HepG2 (cell line): ENCODE results near the gene SLC25A45. TPM values are rescaled to one million over a fixed set of nuclear protein-coding genes. Genes with fewer than 3 reads are reported as not detected.
A peak's percentile ranks its signal among the peaks of the same experiment; 100 is the strongest.

Source experiments
- ADNP ChIP-seq: sonication (generic); formaldehyde crosslinking; IDR thresholded peaks from 2 replicates; pipeline ENCODE4 v1.4.0; 2020; ENCODE audit warnings: missing genetic modification reagents
- CBX2 ChIP-seq, 2 experiments: fragments of 200-600 bp in 1 of 2; sonication (generic); formaldehyde crosslinking in 1 of 2; IDR thresholded peaks; 2 replicates each; pipeline versions ENCODE4 v1.7.0 to v1.8.1; 2018 to 2022; ENCODE audit warnings: low read depth in 2 of 2, low read length in 1 of 2, mild to moderate bottlenecking in 1 of 2, missing genetic modification reagents in 1 of 2
- ERF ChIP-seq: IDR thresholded peaks from 2 replicates; pipeline ENCODE4 v1.6.1; 2018; ENCODE audit warnings: missing biosample characterization, missing genetic modification reagents
- GTF3A ChIP-seq: sonication (generic); formaldehyde crosslinking; conservative IDR thresholded peaks from 2 replicates; pipeline ENCODE4 v1.4.0; 2020; ENCODE audit warnings: mild to moderate bottlenecking, missing genetic modification reagents
- IRF2 ChIP-seq: IDR thresholded peaks from 2 replicates; pipeline ENCODE4 v1.6.1; 2018; ENCODE audit warnings: missing genetic modification reagents, missing compliant biosample characterization
- KDM2A ChIP-seq: sonication (generic); formaldehyde crosslinking; IDR thresholded peaks from 2 replicates; pipeline ENCODE4 v1.4.0; 2020; ENCODE audit warnings: low read depth, missing genetic modification reagents, borderline replicate concordance
- MIER2 ChIP-seq: IDR thresholded peaks from 2 replicates; pipeline ENCODE4 v1.6.1; 2016; ENCODE audit warnings: missing biosample characterization, missing genetic modification reagents
- NFE2L1 ChIP-seq: sonication (generic); formaldehyde crosslinking; IDR thresholded peaks from 2 replicates; pipeline ENCODE4 v1.4.0; 2020; ENCODE audit warnings: missing genetic modification reagents, mild to moderate bottlenecking, borderline replicate concordance
- PATZ1 ChIP-seq: sonication (generic); formaldehyde crosslinking; IDR thresholded peaks from 2 replicates; pipeline ENCODE4 v1.4.0; 2020; ENCODE audit warnings: missing genetic modification reagents
- POLR2AphosphoS2 ChIP-seq: IDR thresholded peaks from 2 replicates; pipeline ENCODE4 v1.6.1; 2011; ENCODE audit warnings: low read depth, low read length, improper control_type of control experiment
- SALL1 ChIP-seq: sonication (generic); formaldehyde crosslinking; IDR thresholded peaks from 2 replicates; pipeline ENCODE4 v1.8.0; 2022; ENCODE audit warnings: mild to moderate bottlenecking, missing genetic modification reagents
- SNAI1 ChIP-seq: sonication (generic); formaldehyde crosslinking; IDR thresholded peaks from 2 replicates; pipeline ENCODE4 v1.5.0; 2020; ENCODE audit warnings: mild to moderate bottlenecking, missing genetic modification reagents, borderline replicate concordance
- SNRNP70 ChIP-seq: fragments of 200-400 bp; formaldehyde crosslinking; IDR thresholded peaks from 2 replicates; pipeline ENCODE4 v1.6.1; 2017; ENCODE audit warnings: mild to moderate bottlenecking, low read depth, low read length, moderate library complexity
- SOX6 ChIP-seq, 2 experiments: fragments of 450-650 bp in 1 of 2; sonication (generic) in 1 of 2; formaldehyde crosslinking in 1 of 2; IDR thresholded peaks; 2 replicates each; pipeline versions ENCODE4 v1.4.0 to v1.6.1; 2017 to 2020; ENCODE audit warnings: antibody characterized with exemption in 1 of 2, mild to moderate bottlenecking in 1 of 2, missing genetic modification reagents in 1 of 2
- TFDP2 ChIP-seq: sonication (generic); formaldehyde crosslinking; IDR thresholded peaks from 2 replicates; pipeline ENCODE4 v1.4.0; 2020; ENCODE audit warnings: missing genetic modification reagents
- ZFP37 ChIP-seq: sonication (generic); formaldehyde crosslinking; IDR thresholded peaks from 2 replicates; pipeline ENCODE4 v1.4.0; 2020; ENCODE audit warnings: missing genetic modification reagents, borderline replicate concordance
- ZNF17 ChIP-seq: sonication (generic); formaldehyde crosslinking; IDR thresholded peaks from 2 replicates; pipeline ENCODE4 v1.5.0; 2020; ENCODE audit warnings: mild to moderate bottlenecking, missing genetic modification reagents
- ZNF20 ChIP-seq: sonication (generic); formaldehyde crosslinking; IDR thresholded peaks from 2 replicates; pipeline ENCODE4 v1.4.0; 2020; ENCODE audit warnings: mild to moderate bottlenecking, moderate library complexity, missing genetic modification reagents
- ZNF337 ChIP-seq: sonication (generic); formaldehyde crosslinking; IDR thresholded peaks from 2 replicates; pipeline ENCODE4 v1.5.1; 2020; ENCODE audit warnings: missing genetic modification reagents, low read depth, mild to moderate bottlenecking, borderline replicate concordance
- ZNF644 ChIP-seq: IDR thresholded peaks from 2 replicates; pipeline ENCODE4 v1.6.1; 2016; ENCODE audit warnings: low read depth
- ZNF740 ChIP-seq: sonication (generic); formaldehyde crosslinking; IDR thresholded peaks from 2 replicates; pipeline ENCODE4 v1.4.0; 2020; ENCODE audit warnings: missing genetic modification reagents
- polyA plus RNA-seq, 8 experiments: library from polyadenylated mRNA; depleted of rRNA in 3 of 8; stranded (reverse) in 7 of 8; unstranded in 1 of 8; fragments of >200 nt; fragmentation: Illumina TruSeq in 4 of 8; extraction: Trizol in 4 of 8; gene quantifications; 2 replicates each; pipeline versions ENCODE4 v1.2.1 to v1.2.3, GENCODE V29; 2011 to 2016; ENCODE audit warnings: low read depth in 4 of 8, missing spikeins in 1 of 8, mixed read lengths in 1 of 8; ENCODE audit not compliant: insufficient read depth in 1 of 8
- total RNA-seq, 5 experiments: library from RNA; depleted of rRNA; stranded (reverse); fragments of >200 nt; fragmentation: Illumina TruSeq; extraction: Trizol; gene quantifications; 2 replicates each; pipeline ENCODE4 v1.2.3, GENCODE V29; 2016; ENCODE audit warnings: low read depth in 1 of 5
- TF ChIP-seq, protein P1 (sequence below): sonication (generic); formaldehyde crosslinking; IDR thresholded peaks from 2 replicates; pipeline ENCODE4 v1.8.1; 2022; ENCODE audit warnings: low read depth, mild to moderate bottlenecking, missing genetic modification reagents
- TF ChIP-seq, protein P2 (sequence below): sonication (generic); formaldehyde crosslinking; IDR thresholded peaks from 2 replicates; pipeline ENCODE4 v1.8.0; 2022; ENCODE audit warnings: mild to moderate bottlenecking, missing genetic modification reagents, moderate library complexity

SLC25A45 gene
- total and polyA plus RNA-seq, 2 of the 13 experiments (the other 11 are each of a cell fraction or from before 2014, with no cell fraction given), result 1.2 to 3.4 TPM

DNA sequence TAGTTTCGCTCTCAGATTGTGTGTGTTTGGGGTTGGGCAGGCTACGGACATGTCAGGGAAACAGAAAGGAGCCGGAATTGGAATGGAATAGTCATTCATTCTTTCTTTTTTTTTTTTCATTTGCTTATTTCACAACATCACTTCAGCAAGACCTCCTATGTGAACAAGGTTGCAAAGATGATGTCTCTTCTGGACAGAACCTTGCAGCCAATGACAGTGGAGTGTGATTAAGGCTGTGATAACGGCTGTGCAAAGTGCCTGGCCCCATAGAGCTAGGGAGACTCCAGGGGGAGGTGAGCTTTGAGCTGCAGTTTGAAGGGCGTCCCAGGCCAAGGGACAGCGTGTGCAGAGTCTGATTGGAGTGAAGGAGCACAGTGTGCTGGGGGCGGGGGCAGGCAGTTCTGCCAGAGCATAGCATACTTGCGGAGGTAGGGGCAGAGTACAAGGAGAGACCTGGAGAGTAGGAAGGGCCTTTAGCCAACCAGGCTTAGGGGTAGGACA is 24.5 kb downstream of the SLC25A45 start (continued):
- TF ChIP-seq SNRNP70 (no peak), IRF2 (0 out of 2 replicates have a peak, but pooled peaks have one; percentile 19), ZNF20 (CRISPR knock-in tag) (no peak), ZNF740 (CRISPR knock-in tag) (no peak), NFE2L1 (CRISPR knock-in tag) (no peak), ERF (CRISPR knock-in tag) (0 out of 2 replicates have a peak, but pooled peaks have one; percentile 17), ZFP37 (CRISPR knock-in tag) (no peak), PATZ1 (CRISPR knock-in tag) (peak; percentile 93), SOX6 (IDR thresholded peaks at IDR 0.05) (no peak), SOX6 (CRISPR knock-in tag; IDR thresholded peaks at IDR 0.05) (peak; percentile 87), POLR2AphosphoS2 (no peak), MIER2 (CRISPR knock-in tag) (peak; percentile 21; the same call in 1 of the 2 replicates), ZNF644 (no peak), ZNF337 (CRISPR knock-in tag) (peak; percentile 70; the same call in 1 of the 2 replicates), SNAI1 (CRISPR knock-in tag) (no peak), TFDP2 (CRISPR knock-in tag) (no peak; the same call in 1 of the 2 replicates), KDM2A (CRISPR knock-in tag) (peak; percentile 44; the same call in 1 of the 2 replicates), GTF3A (CRISPR knock-in tag) (no peak), ADNP (CRISPR knock-in tag) (no peak), ZNF17 (no peak), SALL1 (peak; percentile 72), CBX2 (IDR thresholded peaks at IDR 0.05; ENCODE audit: low read depth, low read length) (no peak), CBX2 (CRISPR knock-in tag; IDR thresholded peaks at IDR 0.05; ENCODE audit: low read depth) (no peak)
- TF ChIP-seq, protein P1, sequence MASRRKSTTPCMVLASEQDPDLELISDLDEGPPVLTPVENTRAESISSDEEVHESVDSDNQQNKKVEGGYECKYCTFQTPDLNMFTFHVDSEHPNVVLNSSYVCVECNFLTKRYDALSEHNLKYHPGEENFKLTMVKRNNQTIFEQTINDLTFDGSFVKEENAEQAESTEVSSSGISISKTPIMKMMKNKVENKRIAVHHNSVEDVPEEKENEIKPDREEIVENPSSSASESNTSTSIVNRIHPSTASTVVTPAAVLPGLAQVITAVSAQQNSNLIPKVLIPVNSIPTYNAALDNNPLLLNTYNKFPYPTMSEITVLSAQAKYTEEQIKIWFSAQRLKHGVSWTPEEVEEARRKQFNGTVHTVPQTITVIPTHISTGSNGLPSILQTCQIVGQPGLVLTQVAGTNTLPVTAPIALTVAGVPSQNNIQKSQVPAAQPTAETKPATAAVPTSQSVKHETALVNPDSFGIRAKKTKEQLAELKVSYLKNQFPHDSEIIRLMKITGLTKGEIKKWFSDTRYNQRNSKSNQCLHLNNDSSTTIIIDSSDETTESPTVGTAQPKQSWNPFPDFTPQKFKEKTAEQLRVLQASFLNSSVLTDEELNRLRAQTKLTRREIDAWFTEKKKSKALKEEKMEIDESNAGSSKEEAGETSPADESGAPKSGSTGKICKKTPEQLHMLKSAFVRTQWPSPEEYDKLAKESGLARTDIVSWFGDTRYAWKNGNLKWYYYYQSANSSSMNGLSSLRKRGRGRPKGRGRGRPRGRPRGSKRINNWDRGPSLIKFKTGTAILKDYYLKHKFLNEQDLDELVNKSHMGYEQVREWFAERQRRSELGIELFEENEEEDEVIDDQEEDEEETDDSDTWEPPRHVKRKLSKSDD (CRISPR knock-in tag), result no peak
- TF ChIP-seq, protein P2, sequence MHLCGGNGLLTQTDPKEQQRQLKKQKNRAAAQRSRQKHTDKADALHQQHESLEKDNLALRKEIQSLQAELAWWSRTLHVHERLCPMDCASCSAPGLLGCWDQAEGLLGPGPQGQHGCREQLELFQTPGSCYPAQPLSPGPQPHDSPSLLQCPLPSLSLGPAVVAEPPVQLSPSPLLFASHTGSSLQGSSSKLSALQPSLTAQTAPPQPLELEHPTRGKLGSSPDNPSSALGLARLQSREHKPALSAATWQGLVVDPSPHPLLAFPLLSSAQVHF (CRISPR knock-in tag), result no peak
